ENCODE measurements around the gene MAP1LC3C. TPM values are rescaled to one million over a fixed set of nuclear protein-coding genes. Genes with fewer than 3 reads are reported as not detected.

MAP1LC3C gene
- 0.19 TPM in 1 of 2 replicates, not detected in the other for total RNA-seq (ENCODE audit: low replicate concordance)

DNA sequence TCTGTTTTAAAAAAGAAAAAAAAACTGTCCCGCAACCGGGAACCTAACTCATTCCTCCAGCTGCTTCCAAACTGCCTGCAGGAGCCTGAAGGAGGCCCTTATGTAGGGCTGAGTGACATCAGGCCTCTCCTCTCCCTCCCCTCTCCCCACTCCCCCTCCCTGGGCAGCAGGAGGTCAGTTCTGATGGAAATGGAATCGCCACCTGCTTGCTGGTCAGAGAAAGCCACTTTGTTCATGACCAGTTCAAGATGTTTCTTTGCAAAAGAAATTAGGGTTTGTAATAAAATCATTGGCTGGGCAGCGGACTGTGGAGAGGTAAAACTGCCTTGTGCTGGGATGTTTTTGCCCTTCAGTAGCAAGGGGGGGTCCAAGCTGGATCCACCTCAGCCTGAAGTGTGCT is at the start of gene MAP1LC3C:
Gene MAP1LC3C, minus strand, starts transcription at position 73 of the 400 bp plus-strand sequence. CDS start 90 bp downstream, outside the sequence.
- peaks cover 13% of the 10 kb centered on the region for H3K4me1 ChIP-seq
- H3K4me1 Mint-ChIP-seq = peaks cover 28% of the 10 kb centered on the region
- H3K79me2 ChIP-seq (ENCODE audit: low read depth) = no peaks in the 10 kb centered on the region
- TF ChIP-seq EZH2 (IDR thresholded peaks at IDR 0.05) = no peak
- no peak for TF ChIP-seq EZH2phosphoT487 (IDR thresholded peaks at IDR 0.05)
- TF ChIP-seq, protein P1, sequence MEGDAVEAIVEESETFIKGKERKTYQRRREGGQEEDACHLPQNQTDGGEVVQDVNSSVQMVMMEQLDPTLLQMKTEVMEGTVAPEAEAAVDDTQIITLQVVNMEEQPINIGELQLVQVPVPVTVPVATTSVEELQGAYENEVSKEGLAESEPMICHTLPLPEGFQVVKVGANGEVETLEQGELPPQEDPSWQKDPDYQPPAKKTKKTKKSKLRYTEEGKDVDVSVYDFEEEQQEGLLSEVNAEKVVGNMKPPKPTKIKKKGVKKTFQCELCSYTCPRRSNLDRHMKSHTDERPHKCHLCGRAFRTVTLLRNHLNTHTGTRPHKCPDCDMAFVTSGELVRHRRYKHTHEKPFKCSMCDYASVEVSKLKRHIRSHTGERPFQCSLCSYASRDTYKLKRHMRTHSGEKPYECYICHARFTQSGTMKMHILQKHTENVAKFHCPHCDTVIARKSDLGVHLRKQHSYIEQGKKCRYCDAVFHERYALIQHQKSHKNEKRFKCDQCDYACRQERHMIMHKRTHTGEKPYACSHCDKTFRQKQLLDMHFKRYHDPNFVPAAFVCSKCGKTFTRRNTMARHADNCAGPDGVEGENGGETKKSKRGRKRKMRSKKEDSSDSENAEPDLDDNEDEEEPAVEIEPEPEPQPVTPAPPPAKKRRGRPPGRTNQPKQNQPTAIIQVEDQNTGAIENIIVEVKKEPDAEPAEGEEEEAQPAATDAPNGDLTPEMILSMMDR (IDR thresholded peaks at IDR 0.05) = no peak
- no peaks in the 10 kb centered on the region for H4K20me1 ChIP-seq (ENCODE audit: low read depth)
- peak within 1 kb of the TSS; percentile 35 for H3K4me3 ChIP-seq
- no peak within 1 kb of the TSS for H3K27ac ChIP-seq
- H2AFZ ChIP-seq (replicated peaks) = peak within 1 kb of the TSS; percentile 50
- peaks cover 7% of the 10 kb centered on the region for H3F3A ChIP-seq (ENCODE audit: low read depth)
- peak within 1 kb of the TSS; percentile 87 for H3K27ac Mint-ChIP-seq
- H3K36me3 ChIP-seq = no peaks in the 10 kb centered on the region
- no peak within 1 kb of the TSS for H3K9ac ChIP-seq
- H3K36me3 Mint-ChIP-seq = peaks cover 5% of the 10 kb centered on the region
- H3K4me3 Mint-ChIP-seq = peak within 1 kb of the TSS; percentile 81
- H3K27me3 ChIP-seq = peaks cover 5% of the 10 kb centered on the region
- H3K27me3 Mint-ChIP-seq (ENCODE audit: insufficient read depth, low read depth) = peaks cover 2% of the 10 kb centered on the region
- DNase-seq (ENCODE audit: low spot score) = peak; percentile 53
- H3K4me2 ChIP-seq = peak within 1 kb of the TSS; percentile 68
- no peaks in the 10 kb centered on the region for H3K9me3 ChIP-seq (ENCODE audit: low read depth)
- no peaks in the 10 kb centered on the region for H3K9me3 Mint-ChIP-seq

DNA sequence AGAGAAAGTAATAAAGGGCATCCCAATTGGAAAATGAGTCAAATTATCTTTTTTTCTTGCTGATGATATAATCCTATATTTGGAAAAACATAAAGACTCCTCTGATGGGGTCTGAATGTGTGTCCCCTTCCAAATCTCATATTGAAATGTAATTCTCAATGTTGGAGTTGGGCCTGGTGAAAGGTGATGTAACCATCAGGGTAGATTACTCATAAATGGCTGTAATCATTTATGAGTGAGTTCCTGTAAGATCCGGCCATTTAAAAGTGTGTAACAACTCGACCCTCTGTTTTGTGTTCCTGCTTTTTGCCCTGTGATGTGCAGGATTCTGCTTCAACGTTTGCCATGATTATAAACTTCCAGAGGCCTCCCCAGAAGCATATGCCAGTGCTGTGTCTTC is 44.3 kb upstream of the MAP1LC3C start:
- Histone ChIP-seq H3K27ac (no peak overlapping the region), H4K20me1 (ENCODE audit: low read depth) (no peaks in the 10 kb centered on the region), H3K4me3 (no peak overlapping the region), H3K9me3 (ENCODE audit: low read depth) (no peaks in the 10 kb centered on the region), H3K9ac (no peak overlapping the region), H3K79me2 (ENCODE audit: low read depth) (no peaks in the 10 kb centered on the region), H2AFZ (replicated peaks) (no peak overlapping the region), H3K36me3 (no peaks in the 10 kb centered on the region), H3F3A (ENCODE audit: low read depth) (no peaks in the 10 kb centered on the region), H3K4me1 (peaks cover 11% of the 10 kb centered on the region), H3K4me2 (no peak overlapping the region), H3K27me3 (no peaks in the 10 kb centered on the region)
- Mint-ChIP-seq H3K27me3 (ENCODE audit: insufficient read depth, low read depth) (no peaks in the 10 kb centered on the region), H3K36me3 (no peaks in the 10 kb centered on the region), H3K4me1 (peaks cover 6% of the 10 kb centered on the region), H3K4me3 (no peak overlapping the region), H3K27ac (no peak overlapping the region), H3K9me3 (no peaks in the 10 kb centered on the region)
- DNase-seq (ENCODE audit: low spot score) = no peak
- no peak for TF ChIP-seq EZH2 (IDR thresholded peaks at IDR 0.05)

DNA sequence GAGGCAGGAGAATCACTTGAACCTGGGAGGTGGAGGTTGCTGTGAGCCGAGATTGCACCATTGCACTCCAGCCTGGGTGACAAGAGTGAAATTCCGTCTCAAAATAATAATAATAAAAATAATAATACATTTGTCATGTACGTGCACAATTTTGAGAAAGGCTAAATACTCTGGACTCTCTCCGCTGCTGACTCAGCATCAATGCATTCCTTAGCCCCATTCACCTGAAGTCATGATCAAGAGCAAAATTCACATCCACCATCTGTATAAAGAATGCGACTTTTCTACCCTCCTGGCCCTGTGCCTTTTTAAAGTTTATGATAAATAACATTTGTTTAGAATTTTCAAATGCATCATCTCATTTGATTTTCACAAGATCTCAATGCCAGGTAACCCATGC is 35.5 kb upstream of the MAP1LC3C start:
- H3K36me3 ChIP-seq = no peaks in the 10 kb centered on the region
- TF ChIP-seq, protein P1 (IDR thresholded peaks at IDR 0.05) = no peak
- TF ChIP-seq EZH2phosphoT487 (IDR thresholded peaks at IDR 0.05) (no peak), EZH2 (IDR thresholded peaks at IDR 0.05) (no peak)
- Mint-ChIP-seq H3K36me3 (peaks cover 2% of the 10 kb centered on the region), H3K4me1 (peaks cover 2% of the 10 kb centered on the region), H3K4me3 (no peak overlapping the region), H3K9me3 (peaks cover 8% of the 10 kb centered on the region), H3K27me3 (ENCODE audit: insufficient read depth, low read depth) (peaks cover 3% of the 10 kb centered on the region), H3K27ac (no peak overlapping the region)
- H4K20me1 ChIP-seq (ENCODE audit: low read depth) = no peaks in the 10 kb centered on the region
- no peaks in the 10 kb centered on the region for H3K4me1 ChIP-seq
- H3K27me3 ChIP-seq = no peaks in the 10 kb centered on the region
- no peak overlapping the region for H2AFZ ChIP-seq (replicated peaks)
- no peak overlapping the region for H3K9ac ChIP-seq
- no peak for DNase-seq (ENCODE audit: low spot score)
- no peak overlapping the region for H3K4me3 ChIP-seq
- no peak overlapping the region for H3K27ac ChIP-seq
- no peaks in the 10 kb centered on the region for H3K79me2 ChIP-seq (ENCODE audit: low read depth)
- H3K9me3 ChIP-seq (ENCODE audit: low read depth) = no peaks in the 10 kb centered on the region
- no peak overlapping the region for H3K4me2 ChIP-seq
- H3F3A ChIP-seq (ENCODE audit: low read depth) = no peaks in the 10 kb centered on the region

DNA sequence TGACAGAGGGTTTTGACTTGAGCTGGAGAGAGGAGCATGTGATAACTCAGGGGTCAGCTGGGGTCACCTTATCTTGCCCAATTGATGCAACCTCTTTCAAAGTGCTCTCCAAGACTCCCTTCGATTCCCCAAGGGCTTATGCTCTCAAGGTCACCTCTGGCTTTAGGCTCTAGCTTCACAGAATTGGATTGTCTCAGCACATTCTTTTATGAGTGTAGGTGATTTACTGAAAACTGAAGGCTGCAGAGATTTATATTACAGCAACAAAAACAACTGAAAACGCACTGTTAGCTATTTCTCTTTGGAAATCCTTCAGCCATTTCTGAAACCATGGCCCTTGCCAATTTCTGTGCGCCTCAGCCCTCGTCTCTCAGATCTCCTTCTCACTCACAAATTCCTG is 34.5 kb upstream of the MAP1LC3C start:
- no peak overlapping the region for H3K27ac Mint-ChIP-seq
- H3K27ac ChIP-seq = no peak overlapping the region

More for the DNA sequence above, 34.5 kb upstream of the MAP1LC3C start:
- no peaks in the 10 kb centered on the region for H4K20me1 ChIP-seq (ENCODE audit: low read depth)
- H3K27me3 ChIP-seq = no peaks in the 10 kb centered on the region
- H3K4me3 Mint-ChIP-seq = no peak overlapping the region
- H3F3A ChIP-seq (ENCODE audit: low read depth) = no peaks in the 10 kb centered on the region
- peaks cover 2% of the 10 kb centered on the region for H3K36me3 Mint-ChIP-seq
- H3K79me2 ChIP-seq (ENCODE audit: low read depth) = no peaks in the 10 kb centered on the region
- peaks cover 8% of the 10 kb centered on the region for H3K9me3 Mint-ChIP-seq
- H3K9me3 ChIP-seq (ENCODE audit: low read depth) = no peaks in the 10 kb centered on the region
- peaks cover 3% of the 10 kb centered on the region for H3K27me3 Mint-ChIP-seq (ENCODE audit: insufficient read depth, low read depth)
- DNase-seq (ENCODE audit: low spot score) = no peak
- TF ChIP-seq EZH2phosphoT487 (IDR thresholded peaks at IDR 0.05) (no peak), EZH2 (IDR thresholded peaks at IDR 0.05) (no peak)
- TF ChIP-seq, protein P1 (IDR thresholded peaks at IDR 0.05) = no peak
- peaks cover 2% of the 10 kb centered on the region for H3K4me1 Mint-ChIP-seq
- H3K4me3 ChIP-seq = no peak overlapping the region
- no peaks in the 10 kb centered on the region for H3K4me1 ChIP-seq
- no peak overlapping the region for H2AFZ ChIP-seq (replicated peaks)
- no peak overlapping the region for H3K4me2 ChIP-seq
- no peak overlapping the region for H3K9ac ChIP-seq
- no peaks in the 10 kb centered on the region for H3K36me3 ChIP-seq
